Stimulated activated naive CD8-positive, alpha-beta T cell treated with anti-CD3 and anti-CD28 coated beads, Interleukin-15, Interleukin-2, amounts not matched to agents 100 ng/mL and 50 ng/mL, for 24 hours (primary cell): Measurements from ENCODE around the gene WNT5B.
A peak's percentile ranks its signal among the peaks of the same experiment; 100 is the strongest.

Source experiments
- H3K27ac Mint-ChIP-seq: one replicate; pipeline ENCODE4 v1.8.0; 2021; ENCODE audit warnings: mild to moderate bottlenecking, mixed read lengths
- H3K27me3 Mint-ChIP-seq: one replicate; pipeline ENCODE4 v1.8.0; 2021; ENCODE audit warnings: mixed read lengths
- H3K36me3 Mint-ChIP-seq: one replicate; pipeline ENCODE4 v1.8.0; 2021; ENCODE audit warnings: low read depth, mixed read lengths
- H3K4me1 Mint-ChIP-seq: one replicate; pipeline ENCODE4 v1.8.0; 2021; ENCODE audit warnings: low read depth, mixed read lengths
- H3K4me3 Mint-ChIP-seq: one replicate; pipeline ENCODE4 v1.8.0; 2021; ENCODE audit warnings: mild to moderate bottlenecking, mixed read lengths
- H3K9me3 Mint-ChIP-seq: one replicate; pipeline ENCODE4 v1.8.0; 2021; ENCODE audit warnings: mixed read lengths

The WNT5B gene

GRCh38 chr12:1646569-1647284, 17.7 kb downstream of the WNT5B start:
- H3K36me3 Mint-ChIP-seq = no peaks in the 10 kb centered on the region
- no peaks in the 10 kb centered on the region for H3K4me1 Mint-ChIP-seq
- H3K9me3 Mint-ChIP-seq = no peaks in the 10 kb centered on the region
- peaks cover 14% of the 10 kb centered on the region for H3K27me3 Mint-ChIP-seq
- no peak overlapping the region for H3K4me3 Mint-ChIP-seq
- H3K27ac Mint-ChIP-seq = no peak overlapping the region

GRCh38 chr12:1647285-1647669, 18.2 kb downstream of the WNT5B start:
- Mint-ChIP-seq H3K27ac (no peak overlapping the region), H3K27me3 (peaks cover 18% of the 10 kb centered on the region), H3K4me1 (no peaks in the 10 kb centered on the region), H3K36me3 (no peaks in the 10 kb centered on the region), H3K4me3 (no peak overlapping the region), H3K9me3 (no peaks in the 10 kb centered on the region)

- no peak overlapping the region for H3K27ac Mint-ChIP-seq
- no peaks in the 10 kb centered on the region for H3K4me1 Mint-ChIP-seq
- H3K9me3 Mint-ChIP-seq = no peaks in the 10 kb centered on the region
- H3K4me3 Mint-ChIP-seq = no peak overlapping the region
- H3K27me3 Mint-ChIP-seq = peaks cover 18% of the 10 kb centered on the region
- H3K36me3 Mint-ChIP-seq = no peaks in the 10 kb centered on the region
These were observed 21.4 kb downstream of the WNT5B start for GRCh38 chr12:1650260-1650977.

- Mint-ChIP-seq H3K27ac (no peak overlapping the region), H3K36me3 (no peaks in the 10 kb centered on the region), H3K27me3 (peaks cover 18% of the 10 kb centered on the region), H3K4me3 (no peak overlapping the region), H3K4me1 (no peaks in the 10 kb centered on the region), H3K9me3 (no peaks in the 10 kb centered on the region)
These were observed 21.9 kb downstream of the WNT5B start for GRCh38 chr12:1650978-1651361.

GRCh38 chr12:1651946-1652345, 22.9 kb downstream of the WNT5B start:
- Mint-ChIP-seq H3K4me1 (no peaks in the 10 kb centered on the region), H3K27ac (no peak overlapping the region), H3K9me3 (no peaks in the 10 kb centered on the region), H3K36me3 (no peaks in the 10 kb centered on the region), H3K27me3 (peaks cover 18% of the 10 kb centered on the region), H3K4me3 (no peak overlapping the region)

- no peak overlapping the region for H3K27ac Mint-ChIP-seq
- H3K4me1 Mint-ChIP-seq = peaks cover 2% of the 10 kb centered on the region
- H3K9me3 Mint-ChIP-seq = no peaks in the 10 kb centered on the region
- no peaks in the 10 kb centered on the region for H3K36me3 Mint-ChIP-seq
- H3K27me3 Mint-ChIP-seq = peaks cover 6% of the 10 kb centered on the region
- H3K4me3 Mint-ChIP-seq = no peak overlapping the region
These were observed 26.3 kb downstream of the WNT5B start for GRCh38 chr12:1655225-1655788.

- no peaks in the 10 kb centered on the region for H3K9me3 Mint-ChIP-seq
- H3K4me3 Mint-ChIP-seq = no peak overlapping the region
- peaks cover 11% of the 10 kb centered on the region for H3K4me1 Mint-ChIP-seq
- no peaks in the 10 kb centered on the region for H3K36me3 Mint-ChIP-seq
- peaks cover 1% of the 10 kb centered on the region for H3K27me3 Mint-ChIP-seq
- no peak overlapping the region for H3K27ac Mint-ChIP-seq
These were observed 27.9 kb downstream of the WNT5B start for GRCh38 chr12:1656902-1657301.

GRCh38 chr12:1657688-1658087, 28.7 kb downstream of the WNT5B start:
- Mint-ChIP-seq H3K36me3 (no peaks in the 10 kb centered on the region), H3K9me3 (no peaks in the 10 kb centered on the region), H3K27me3 (no peaks in the 10 kb centered on the region), H3K27ac (no peak overlapping the region), H3K4me3 (no peak overlapping the region), H3K4me1 (peaks cover 11% of the 10 kb centered on the region)

GRCh38 chr12:1660304-1661187, 31.5 kb downstream of the WNT5B start:
- H3K4me1 Mint-ChIP-seq = peaks cover 30% of the 10 kb centered on the region
- H3K9me3 Mint-ChIP-seq = no peaks in the 10 kb centered on the region
- H3K27me3 Mint-ChIP-seq = no peaks in the 10 kb centered on the region
- peak overlapping the region; percentile 47 for H3K4me3 Mint-ChIP-seq
- H3K27ac Mint-ChIP-seq = no peak overlapping the region
- H3K36me3 Mint-ChIP-seq = no peaks in the 10 kb centered on the region

- H3K9me3 Mint-ChIP-seq = no peaks in the 10 kb centered on the region
- H3K36me3 Mint-ChIP-seq = no peaks in the 10 kb centered on the region
- peak overlapping the region; percentile 76 for H3K4me3 Mint-ChIP-seq
- H3K27me3 Mint-ChIP-seq = no peaks in the 10 kb centered on the region
- H3K27ac Mint-ChIP-seq = peak overlapping the region; percentile 65
- H3K4me1 Mint-ChIP-seq = peaks cover 39% of the 10 kb centered on the region
These were observed 32.7 kb downstream of the WNT5B start for GRCh38 chr12:1661553-1662335.

- H3K4me3 Mint-ChIP-seq = peak overlapping the region; percentile 69
- no peaks in the 10 kb centered on the region for H3K27me3 Mint-ChIP-seq
- no peaks in the 10 kb centered on the region for H3K9me3 Mint-ChIP-seq
- H3K27ac Mint-ChIP-seq = peak overlapping the region; percentile 68
- H3K36me3 Mint-ChIP-seq = no peaks in the 10 kb centered on the region
- H3K4me1 Mint-ChIP-seq = peaks cover 49% of the 10 kb centered on the region
These were observed 33.9 kb downstream of the WNT5B start for GRCh38 chr12:1662761-1663439.

GRCh38 chr12:1663440-1664132, 34.6 kb downstream of the WNT5B start:
- Mint-ChIP-seq H3K4me3 (peak overlapping the region; percentile 69), H3K4me1 (peaks cover 54% of the 10 kb centered on the region), H3K27me3 (no peaks in the 10 kb centered on the region), H3K9me3 (no peaks in the 10 kb centered on the region), H3K27ac (no peak overlapping the region), H3K36me3 (no peaks in the 10 kb centered on the region)

GRCh38 chr12:1665366-1665765, 36.3 kb downstream of the WNT5B start:
- Mint-ChIP-seq H3K9me3 (no peaks in the 10 kb centered on the region), H3K27ac (no peak overlapping the region), H3K36me3 (no peaks in the 10 kb centered on the region), H3K4me1 (peaks cover 61% of the 10 kb centered on the region), H3K27me3 (no peaks in the 10 kb centered on the region), H3K4me3 (no peak overlapping the region)
